K562 (cell line): ENCODE measurements around the gene ZRANB1. TPM values are rescaled to one million over a fixed set of nuclear protein-coding genes. Genes with fewer than 3 reads are reported as not detected.

Source experiments
- ATAC-seq: fragments of 200-7000 bp; cut with Tn5 transposase; 3 replicates; pipeline ENCODE4 v1.9.1; 2020; ENCODE audit warnings: moderate library complexity
- BruUV-seq: library from RNA; stranded (reverse); fragments of 400-500 nt; replicated peaks from 2 replicates; lab custom pipeline; 2021; lab: Mats Ljungman, UMichigan
- CTCF ChIA-PET: fragments of 300-600 bp; formaldehyde crosslinking; extraction: SDS; loops from one replicate; lab custom pipeline; 2021; ENCODE audit warnings: low intra/inter-chr PET ratio; lab: Yijun Ruan, JAX
- POLR2A ChIA-PET: fragments of 300-600, 350-650 bp; sonication (Branson Sonifier 250); formaldehyde crosslinking; extraction: SDS; loops from one replicate; lab custom pipeline; 2021; ENCODE audit warnings: antibody characterized with exemption, inconsistent platforms; lab: Yijun Ruan, JAX
- DNase-seq, 4 experiments: peaks; one replicate each; pipeline versions ENCODE4 v3.0.0 to v3.0.0-alpha.2; 2011 to 2018; ENCODE audit warnings: low spot score in 3 of 4, mixed read lengths in 3 of 4; ENCODE audit errors: extremely low read depth in 1 of 4
- FAIRE-seq: peaks from 2 replicates; lab custom pipeline; 2011; peaks lifted over from hg19 to GRCh38; lab: Jason Lieb, UNC
- H2AFZ ChIP-seq: 2 replicates; pipeline ENCODE4 v1.6.0; 2011; ENCODE audit warnings: low read depth, low read length, control low read depth, inconsistent platforms
- H3K27ac ChIP-seq: fragments of 200-600 bp; 3 replicates; pipeline ENCODE4 v1.8.0; 2011; ENCODE audit warnings: low read depth, mild to moderate bottlenecking, control low read depth, inconsistent platforms, low read length, moderate library complexity, mixed read lengths; ENCODE audit errors: extremely low read depth
- H3K27me3 ChIP-seq, 2 experiments: fragments of 300-600 bp in 1 of 2; 2 replicates in 1 of 2; 3 replicates in 1 of 2; pipeline versions ENCODE4 v1.6.0 to v1.8.0; 2011; ENCODE audit warnings: inconsistent platforms in 2 of 2, low read length in 2 of 2, mild to moderate bottlenecking in 1 of 2, mixed read lengths in 1 of 2, moderate library complexity in 1 of 2; ENCODE audit not compliant: control insufficient read depth in 2 of 2, insufficient read depth in 2 of 2
- H3K36me3 ChIP-seq: fragments of 300-600 bp; 3 replicates; pipeline ENCODE4 v1.8.0; 2011; ENCODE audit warnings: mild to moderate bottlenecking, low read length, inconsistent platforms; ENCODE audit not compliant: control insufficient read depth, insufficient read depth
- H3K4me1 ChIP-seq, 2 experiments: fragments of 200-600 bp in 1 of 2; replicated peaks in 1 of 2; 2 replicates in 1 of 2; 3 replicates in 1 of 2; pipeline versions ENCODE4 v1.5.1 to v1.8.0; 2011; ENCODE audit warnings: inconsistent platforms in 2 of 2, low read length in 2 of 2, mild to moderate bottlenecking in 1 of 2, mixed read lengths in 1 of 2, moderate library complexity in 1 of 2; ENCODE audit not compliant: control insufficient read depth in 2 of 2, insufficient read depth in 2 of 2
- H3K4me2 ChIP-seq: 2 replicates; pipeline ENCODE4 v1.6.1; 2011; ENCODE audit warnings: low read length, control low read depth, inconsistent platforms, mixed read lengths; ENCODE audit not compliant: insufficient read depth
- H3K4me3 ChIP-seq: fragments of 200-600 bp; sonication (generic), shearing (Covaris generic); 2 replicates; pipeline ENCODE4 v1.5.1; 2016; ENCODE audit warnings: control low read depth, inconsistent platforms
- H3K79me2 ChIP-seq: fragments of 200-600 bp; 3 replicates; pipeline ENCODE4 v1.8.0; 2011; ENCODE audit warnings: low read length, inconsistent platforms; ENCODE audit not compliant: control insufficient read depth, insufficient read depth
- H3K9ac ChIP-seq, 2 experiments: 2 replicates each; pipeline versions ENCODE4 v1.6.0 to v1.6.1; 2011; ENCODE audit warnings: low read depth in 2 of 2, low read length in 2 of 2, control low read depth in 1 of 2, inconsistent platforms in 1 of 2, mild to moderate bottlenecking in 1 of 2, mixed read lengths in 1 of 2; ENCODE audit not compliant: insufficient read depth in 1 of 2
- H3K9me1 ChIP-seq: one replicate; pipeline ENCODE4 v1.6.0; 2011; ENCODE audit warnings: inconsistent platforms, mild to moderate bottlenecking, low read length, moderate library complexity; ENCODE audit not compliant: control insufficient read depth, insufficient read depth
- H3K9me3 ChIP-seq: replicated peaks from 2 replicates; pipeline ENCODE4 v1.5.1; 2011; ENCODE audit warnings: low read depth, low read length, inconsistent platforms; ENCODE audit not compliant: control insufficient read depth, insufficient read depth
- H4K20me1 ChIP-seq: replicated peaks from 2 replicates; pipeline ENCODE4 v1.6.1; 2011; ENCODE audit warnings: low read length, inconsistent platforms, mixed read lengths; ENCODE audit not compliant: control insufficient read depth, insufficient read depth
- DPF2 ChIP-seq: fragments of 450-650 bp; IDR thresholded peaks from 2 replicates; pipeline ENCODE4 v1.6.1; 2016
- FOXA3 ChIP-seq, 2 experiments: fragments of 450-650 bp in 1 of 2; sonication (generic) in 1 of 2; formaldehyde crosslinking; IDR thresholded peaks in 1 of 2; conservative IDR thresholded peaks in 1 of 2; 2 replicates each; pipeline versions ENCODE4 v1.4.0 to v1.8.0; 2020 to 2022; ENCODE audit warnings: mild to moderate bottlenecking in 2 of 2, missing genetic modification reagents in 1 of 2
- PATZ1 ChIP-seq: fragments of 250-450 bp; sonication (Bioruptor Pico); IDR thresholded peaks from 2 replicates; pipeline ENCODE4 v1.5.0; 2020; ENCODE audit warnings: mild to moderate bottlenecking, borderline replicate concordance
- PYGO2 ChIP-seq: fragments of 450-650 bp; IDR thresholded peaks from 2 replicates; pipeline ENCODE4 v1.6.1; 2016; ENCODE audit warnings: mild to moderate bottlenecking, missing genetic modification characterization, moderate library complexity, missing compliant biosample characterization
- RCOR1 ChIP-seq, 2 experiments: IDR thresholded peaks; 2 replicates each; pipeline ENCODE4 v1.6.1; 2012; ENCODE audit warnings: low read depth in 2 of 2, low read length in 2 of 2, borderline replicate concordance in 1 of 2, improper control_type of control experiment in 1 of 2
- STAG1 ChIP-seq: sonication (generic); formaldehyde crosslinking; IDR thresholded peaks from 2 replicates; pipeline ENCODE4 v1.5.0; 2020; ENCODE audit warnings: missing genetic modification reagents, borderline replicate concordance
- STAT6 ChIP-seq: sonication (generic); formaldehyde crosslinking; IDR thresholded peaks from 2 replicates; pipeline ENCODE4 v1.8.1; 2023; ENCODE audit warnings: mild to moderate bottlenecking, missing genetic modification reagents
- TBP ChIP-seq: optimal IDR thresholded peaks from 2 replicates; pipeline ENCODE3; 2011; ENCODE audit warnings: low read depth, low read length, improper control_type of control experiment
- TRIM24 ChIP-seq, 2 experiments: fragments of 450-650 bp; IDR thresholded peaks; 2 replicates each; pipeline ENCODE4 v1.6.1; 2016
- YBX1 ChIP-seq: fragments of 450-650 bp; IDR thresholded peaks from 2 replicates; pipeline ENCODE4 v1.7.1; 2016; ENCODE audit warnings: mild to moderate bottlenecking
- ZBTB2 ChIP-seq: fragments of 450-650 bp; IDR thresholded peaks from 2 replicates; pipeline ENCODE4 v1.6.1; 2016; ENCODE audit warnings: antibody characterized with exemption
- ZNF561 ChIP-seq: fragments of 450-650 bp; formaldehyde crosslinking; conservative IDR thresholded peaks from 2 replicates; pipeline ENCODE4 v1.4.0; 2020; ENCODE audit warnings: mild to moderate bottlenecking, moderate library complexity
- ZNF778 ChIP-seq: fragments of 450-650 bp; formaldehyde crosslinking; IDR thresholded peaks from 2 replicates; pipeline ENCODE4 v1.4.0; 2020; ENCODE audit warnings: mild to moderate bottlenecking, moderate library complexity
- WGBS: fragments of 100-300 bp; shearing (Covaris generic); methylation state at CpG from one replicate; pipeline ENCODE4 v1.1.6; 2016; ENCODE audit warnings: low coverage, mixed read lengths; ENCODE audit not compliant: insufficient coverage; ENCODE audit errors: missing lambda C conversion rate; 5-methylcytosine and 5-hydroxymethylcytosine counted together
- in situ Hi-C: fragments of 300-500 bp; cut with MboI; formaldehyde crosslinking; loops from 4 replicates; pipeline ENCODE4 v1.15.0; 2018; ENCODE audit warnings: inconsistent platforms, mixed read lengths
- intact Hi-C: fragments of 100-400 bp; cut with micrococcal nuclease; formaldehyde crosslinking; loops from 2 replicates; pipeline ENCODE4 v1.14.2; 2022
- polyA plus RNA-seq, 8 experiments: library from polyadenylated mRNA; depleted of rRNA in 4 of 8; stranded (reverse) in 5 of 8; unstranded in 3 of 8; fragments of >200 nt; fragmentation: Nextera tagmentation in 2 of 8; fragmentation: Illumina TruSeq in 1 of 8; extraction: Ambion mirVana in 2 of 8; extraction: Trizol in 1 of 8; gene quantifications; 2 replicates each; pipeline versions ENCODE4 v1.2.1 to v1.2.3, GENCODE V29; 2011 to 2014; ENCODE audit warnings: inconsistent platforms in 1 of 8, missing spikeins in 1 of 8
- total RNA-seq, 7 experiments: library from RNA; depleted of rRNA in 6 of 7; stranded (reverse); fragments of >200 nt in 6 of 7; fragmentation: Illumina TruSeq in 2 of 7; extraction: Trizol in 2 of 7; gene quantifications; 2 replicates each; pipeline versions ENCODE4 v1.2.1 to v1.2.3, GENCODE V29; 2011 to 2021; ENCODE audit warnings: low replicate concordance in 1 of 7

ZRANB1 gene
- total and polyA plus RNA-seq, 9 of the 15 experiments (the other 6 are each of a cell fraction or from before 2014, with no cell fraction given), result 0.07 to 1.1 (median 0.64) TPM

GRCh38 chr10:125025341-125025740 lies 83.4 kb downstream of the ZRANB1 start (continued):
- TF ChIP-seq PATZ1 (CRISPR knock-in tag) (no peak), ZNF778 (CRISPR knock-in tag) (no peak), TBP (no peak)

- ChIA-PET POLR2A (no interaction called here), CTCF (no interaction called here)
- no peak overlapping the region for H3K4me2 ChIP-seq
- H3K4me1 ChIP-seq, result no peaks in the 10 kb centered on the region
- H3K27ac ChIP-seq, result no peak overlapping the region
- in situ Hi-C loops (loop anchor here (25.0 kb wide), 1 partner anchor 764 kb away; no protein-coding TSS in a partner anchor), intact Hi-C loops (no loop called here)
- H2AFZ ChIP-seq, result no peak overlapping the region
- WGBS, result no CpG with 5 or more reads among the region's 51 CpGs
- BruUV-seq, result no TSS peak
- no peaks in the 10 kb centered on the region for H3K9me3 ChIP-seq
- H3K27me3 ChIP-seq, result no peaks in the 10 kb centered on the region
- DNase-seq (no peak), ATAC-seq (no peak), FAIRE-seq (no peak)
- H3K9me1 ChIP-seq, result no peaks in the 10 kb centered on the region
- H3K9ac ChIP-seq, result no peak overlapping the region
- H4K20me1 ChIP-seq, result no peaks in the 10 kb centered on the region
- H3K4me3 ChIP-seq, result no peak overlapping the region
- H3K79me2 ChIP-seq, result no peaks in the 10 kb centered on the region
- no peaks in the 10 kb centered on the region for H3K36me3 ChIP-seq
- TF ChIP-seq STAT6 (no peak), DPF2 (no peak), RCOR1 (IDR thresholded peaks at IDR 0.05; ENCODE audit: borderline replicate concordance in 1 of 2, low read depth in 2 of 2, low read length in 2 of 2) (no peak), YBX1 (no peak), STAG1 (CRISPR knock-in tag) (no peak), ZNF561 (CRISPR knock-in tag) (no peak), FOXA3 (CRISPR knock-in tag; conservative IDR thresholded peaks at IDR 0.05 in 1 of 2, IDR thresholded peaks at IDR 0.05 in 1 of 2) (no peak), PYGO2 (tag) (no peak), TRIM24 (IDR thresholded peaks at IDR 0.05) (no peak), ZBTB2 (no peak)
These were observed 84.4 kb downstream of the ZRANB1 start for GRCh38 chr10:125026036-125026931.
